22Rv1 (cell line): ENCODE measurements around the gene OVAAL.
"Not testable (repeated sequence)": the region's sequence is repeated elsewhere in the genome, so short reads cannot be mapped to it uniquely, and the experiment has no call there.

Experiments used
- H3K27ac ChIP-seq: fragments of 450-650 bp; 2 replicates; pipeline ENCODE4 v1.5.1; 2017
- CTCF ChIP-seq: fragments of 450-650 bp; IDR thresholded peaks from 2 replicates; pipeline ENCODE4 v1.5.1; 2017; ENCODE audit warnings: mild to moderate bottlenecking
- ZFX ChIP-seq: fragments of 450-650 bp; IDR thresholded peaks from 2 replicates; pipeline ENCODE4 v1.6.1; 2017; ENCODE audit warnings: antibody characterized with exemption, borderline replicate concordance

Gene OVAAL

GRCh38 chr1:180540697-180541594 lies 17.8 kb upstream of the OVAAL start:
- no peak for TF ChIP-seq CTCF
- no peak for TF ChIP-seq ZFX
- H3K27ac ChIP-seq: no peak overlapping the region

DNA sequence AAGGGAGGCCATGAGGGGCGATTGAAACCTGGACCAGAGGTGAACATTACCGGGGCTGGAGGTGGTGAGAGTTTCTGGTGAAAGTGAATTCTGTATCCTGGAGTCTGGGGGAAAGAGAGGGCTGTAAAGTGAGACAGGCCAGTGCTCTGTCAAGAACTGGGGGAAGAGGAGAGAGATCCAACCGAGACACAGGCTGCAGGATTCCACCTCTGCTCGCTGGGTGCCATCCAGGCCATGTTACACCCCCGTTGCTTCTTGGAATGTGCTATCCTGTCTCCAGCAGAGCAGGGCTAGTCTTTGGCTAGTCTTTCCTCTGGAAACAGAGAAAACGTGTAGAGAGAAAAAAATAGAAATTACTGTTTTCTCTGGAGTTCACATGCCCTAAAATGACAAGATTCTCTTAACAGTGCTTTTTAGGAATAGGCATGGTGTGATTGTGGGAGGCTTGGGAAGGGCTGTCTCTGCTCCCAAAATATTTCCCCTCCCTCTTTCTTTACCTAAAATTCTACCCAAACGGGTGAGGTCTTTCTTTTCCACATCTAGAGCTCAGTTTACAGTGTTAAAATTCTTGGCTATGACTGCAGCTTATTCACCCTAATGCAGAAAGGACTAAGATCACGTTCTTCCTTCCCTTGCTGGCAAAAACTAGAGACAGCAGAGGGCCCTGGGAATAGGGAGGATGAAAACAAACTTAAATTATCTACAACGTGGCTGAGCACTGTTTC lies 16.5 kb upstream of the OVAAL start:
- no peak for TF ChIP-seq CTCF
- TF ChIP-seq ZFX: no peak
- H3K27ac ChIP-seq: no peak overlapping the region

- TF ChIP-seq CTCF (no peak), ZFX (no peak)
- no peak overlapping the region for H3K27ac ChIP-seq
Measured at GRCh38 chr1:180542838-180543145, 16.0 kb upstream of the OVAAL start.

- TF ChIP-seq ZFX (no peak), CTCF (no peak)
Measured at GRCh38 chr1:180544050-180544449, 14.7 kb upstream of the OVAAL start.

GRCh38 chr1:180545991-180546390 lies 12.8 kb upstream of the OVAAL start:
- H3K27ac ChIP-seq: no peak overlapping the region
- no peak for TF ChIP-seq ZFX
- TF ChIP-seq CTCF: no peak

More at GRCh38 chr1:180544050-180544449, 14.7 kb upstream of the OVAAL start:
- no peak overlapping the region for H3K27ac ChIP-seq

- no peak for TF ChIP-seq ZFX
- TF ChIP-seq CTCF: no peak
- H3K27ac ChIP-seq: no peak overlapping the region
Measured at GRCh38 chr1:180548686-180549317, 10.0 kb upstream of the OVAAL start.

DNA sequence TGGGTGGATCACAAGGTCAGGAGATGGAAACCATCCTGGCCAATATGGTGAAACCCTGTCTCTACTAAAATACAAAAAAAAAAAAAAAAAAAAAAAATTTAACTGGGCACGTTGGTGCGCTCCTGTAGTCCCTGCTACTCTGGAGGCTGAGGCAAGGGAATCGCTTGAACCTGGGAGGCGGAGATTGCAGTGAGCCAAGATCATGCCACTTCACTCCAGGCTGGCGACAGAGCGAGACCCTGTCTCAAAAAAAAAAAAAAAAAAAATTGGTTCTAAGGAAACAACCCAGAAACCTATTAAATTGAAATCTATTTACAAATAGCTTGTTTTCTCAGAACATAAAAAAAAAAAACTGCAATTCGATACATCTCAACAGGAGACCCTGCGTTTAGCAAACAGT lies 9.0 kb upstream of the OVAAL start:
- not testable (repeated sequence) for H3K27ac ChIP-seq
